DND-41 (cell line): ENCODE results near the gene ITIH6.
"Not testable (repeated sequence)": the region's sequence is repeated elsewhere in the genome, so short reads cannot be mapped to it uniquely, and the experiment has no call there.

ENCODE experiments used
- ATAC-seq: fragments of 200-7000 bp; cut with Tn5 transposase; 3 replicates; pipeline ENCODE4 v1.9.1; 2021; ENCODE audit warnings: low read depth; ENCODE audit not compliant: insufficient read depth
- DNase-seq: peaks from one replicate; pipeline ENCODE4 v3.0.0-alpha.2; 2020
- H2AFZ ChIP-seq: 2 replicates; pipeline ENCODE4 v1.6.0; 2012; ENCODE audit warnings: low read depth, low read length
- H3K27ac ChIP-seq: 2 replicates; pipeline ENCODE4 v1.5.1; 2012; ENCODE audit warnings: low read length, inconsistent platforms
- H3K27me3 ChIP-seq: fragments of 200-600 bp; sonication (generic); 2 replicates; pipeline ENCODE4 v1.6.0; 2012; ENCODE audit warnings: low read length, mild to moderate bottlenecking, inconsistent platforms; ENCODE audit not compliant: insufficient read depth, poor library complexity
- H3K36me3 ChIP-seq: 2 replicates; pipeline ENCODE4 v1.5.1; 2012; ENCODE audit warnings: low read length, inconsistent platforms; ENCODE audit not compliant: insufficient read depth
- H3K4me1 ChIP-seq: 2 replicates; pipeline ENCODE4 v1.5.1; 2012; ENCODE audit warnings: mild to moderate bottlenecking, low read length; ENCODE audit not compliant: insufficient read depth
- H3K4me2 ChIP-seq: 2 replicates; pipeline ENCODE4 v1.6.0; 2012; ENCODE audit warnings: mild to moderate bottlenecking, moderate library complexity, low read length, inconsistent platforms; ENCODE audit not compliant: insufficient read depth
- H3K4me3 ChIP-seq, 2 experiments: fragments of 200-600 bp in 1 of 2; shearing (Covaris generic) in 1 of 2; 2 replicates each; pipeline ENCODE4 v1.5.1; 2012 to 2016; ENCODE audit warnings: inconsistent platforms in 2 of 2, low read length in 2 of 2, mild to moderate bottlenecking in 2 of 2, low read depth in 1 of 2, moderate library complexity in 1 of 2
- H3K79me2 ChIP-seq: 2 replicates; pipeline ENCODE4 v1.6.0; 2012; ENCODE audit warnings: low read length, inconsistent platforms; ENCODE audit not compliant: insufficient read depth
- H3K9ac ChIP-seq: 2 replicates; pipeline ENCODE4 v1.6.0; 2012; ENCODE audit warnings: low read depth, mild to moderate bottlenecking, inconsistent platforms, low read length, moderate library complexity
- H3K9me3 ChIP-seq: 2 replicates; pipeline ENCODE4 v1.5.1; 2012; ENCODE audit warnings: low read length, moderate library complexity, mild to moderate bottlenecking, inconsistent platforms; ENCODE audit not compliant: insufficient read depth, severe bottlenecking
- H4K20me1 ChIP-seq: 2 replicates; pipeline ENCODE4 v1.6.0; 2012; ENCODE audit warnings: low read length; ENCODE audit not compliant: insufficient read depth
- EZH2 ChIP-seq: IDR thresholded peaks from 3 replicates; pipeline ENCODE4 v1.6.1; 2012; ENCODE audit warnings: borderline replicate concordance, low read depth, mild to moderate bottlenecking, moderate library complexity, low read length, inconsistent platforms; ENCODE audit not compliant: severe bottlenecking
- TF ChIP-seq, protein P1 (sequence below): IDR thresholded peaks from 2 replicates; pipeline ENCODE4 v1.5.1; 2012; ENCODE audit warnings: borderline replicate concordance, low read length, moderate library complexity, mild to moderate bottlenecking; ENCODE audit not compliant: poor library complexity, severe bottlenecking; ENCODE audit errors: extremely low read depth

ITIH6 gene, protein sequence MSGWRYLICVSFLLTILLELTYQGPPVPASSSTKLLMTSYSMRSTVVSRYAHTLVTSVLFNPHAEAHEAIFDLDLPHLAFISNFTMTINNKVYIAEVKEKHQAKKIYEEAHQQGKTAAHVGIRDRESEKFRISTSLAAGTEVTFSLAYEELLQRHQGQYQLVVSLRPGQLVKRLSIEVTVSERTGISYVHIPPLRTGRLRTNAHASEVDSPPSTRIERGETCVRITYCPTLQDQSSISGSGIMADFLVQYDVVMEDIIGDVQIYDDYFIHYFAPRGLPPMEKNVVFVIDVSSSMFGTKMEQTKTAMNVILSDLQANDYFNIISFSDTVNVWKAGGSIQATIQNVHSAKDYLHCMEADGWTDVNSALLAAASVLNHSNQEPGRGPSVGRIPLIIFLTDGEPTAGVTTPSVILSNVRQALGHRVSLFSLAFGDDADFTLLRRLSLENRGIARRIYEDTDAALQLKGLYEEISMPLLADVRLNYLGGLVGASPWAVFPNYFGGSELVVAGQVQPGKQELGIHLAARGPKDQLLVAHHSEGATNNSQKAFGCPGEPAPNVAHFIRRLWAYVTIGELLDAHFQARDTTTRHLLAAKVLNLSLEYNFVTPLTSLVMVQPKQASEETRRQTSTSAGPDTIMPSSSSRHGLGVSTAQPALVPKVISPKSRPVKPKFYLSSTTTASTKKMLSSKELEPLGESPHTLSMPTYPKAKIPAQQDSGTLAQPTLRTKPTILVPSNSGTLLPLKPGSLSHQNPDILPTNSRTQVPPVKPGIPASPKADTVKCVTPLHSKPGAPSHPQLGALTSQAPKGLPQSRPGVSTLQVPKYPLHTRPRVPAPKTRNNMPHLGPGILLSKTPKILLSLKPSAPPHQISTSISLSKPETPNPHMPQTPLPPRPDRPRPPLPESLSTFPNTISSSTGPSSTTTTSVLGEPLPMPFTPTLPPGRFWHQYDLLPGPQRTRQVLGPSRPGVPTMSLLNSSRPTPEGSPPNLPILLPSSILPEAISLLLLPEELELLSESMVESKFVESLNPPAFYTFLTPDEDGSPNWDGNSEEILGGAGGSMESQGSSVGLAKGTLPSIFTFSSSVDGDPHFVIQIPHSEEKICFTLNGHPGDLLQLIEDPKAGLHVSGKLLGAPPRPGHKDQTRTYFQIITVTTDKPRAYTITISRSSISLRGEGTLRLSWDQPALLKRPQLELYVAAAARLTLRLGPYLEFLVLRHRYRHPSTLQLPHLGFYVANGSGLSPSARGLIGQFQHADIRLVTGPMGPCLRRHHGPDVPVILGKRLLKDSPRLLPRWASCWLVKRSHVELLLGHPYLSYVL

DNA sequence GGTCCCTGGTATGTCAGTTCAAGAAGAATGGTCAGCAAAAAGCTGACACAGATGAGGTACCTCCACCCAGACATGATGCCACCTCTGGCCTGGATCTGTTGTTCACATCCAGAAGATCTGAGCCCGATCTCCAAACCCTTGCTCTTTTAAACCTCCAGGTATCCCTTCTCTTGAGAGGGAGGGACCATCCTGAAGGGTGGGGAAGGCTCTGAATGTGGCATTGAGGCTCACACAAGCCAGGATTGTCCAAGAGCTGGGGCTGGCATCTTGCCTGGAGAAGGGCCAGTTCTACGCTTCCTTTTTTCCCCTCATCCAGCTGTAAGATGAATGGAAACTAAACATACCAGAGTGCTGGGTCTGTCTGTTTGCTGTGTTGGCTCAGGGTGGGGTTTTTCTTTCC, at the start of gene ITIH6:
ITIH6 (minus strand) TSS at position 119 of the 400 bp plus-strand sequence; CDS start at position 74, 45 bp downstream.
- no peaks in the 10 kb centered on the region for H4K20me1 ChIP-seq
- H3K79me2 ChIP-seq: no peaks in the 10 kb centered on the region
- H3K4me3 ChIP-seq: no peak within 1 kb of the TSS
- no peaks in the 10 kb centered on the region for H3K27me3 ChIP-seq
- H3K27ac ChIP-seq: no peak within 1 kb of the TSS
- H2AFZ ChIP-seq: no peak within 1 kb of the TSS
- no peak within 1 kb of the TSS for H3K9ac ChIP-seq
- H3K9me3 ChIP-seq: no peaks in the 10 kb centered on the region
- H3K4me1 ChIP-seq: no peaks in the 10 kb centered on the region
- no peaks in the 10 kb centered on the region for H3K36me3 ChIP-seq
- H3K4me2 ChIP-seq: no peak within 1 kb of the TSS
- no peak for TF ChIP-seq EZH2
- TF ChIP-seq, protein P1, sequence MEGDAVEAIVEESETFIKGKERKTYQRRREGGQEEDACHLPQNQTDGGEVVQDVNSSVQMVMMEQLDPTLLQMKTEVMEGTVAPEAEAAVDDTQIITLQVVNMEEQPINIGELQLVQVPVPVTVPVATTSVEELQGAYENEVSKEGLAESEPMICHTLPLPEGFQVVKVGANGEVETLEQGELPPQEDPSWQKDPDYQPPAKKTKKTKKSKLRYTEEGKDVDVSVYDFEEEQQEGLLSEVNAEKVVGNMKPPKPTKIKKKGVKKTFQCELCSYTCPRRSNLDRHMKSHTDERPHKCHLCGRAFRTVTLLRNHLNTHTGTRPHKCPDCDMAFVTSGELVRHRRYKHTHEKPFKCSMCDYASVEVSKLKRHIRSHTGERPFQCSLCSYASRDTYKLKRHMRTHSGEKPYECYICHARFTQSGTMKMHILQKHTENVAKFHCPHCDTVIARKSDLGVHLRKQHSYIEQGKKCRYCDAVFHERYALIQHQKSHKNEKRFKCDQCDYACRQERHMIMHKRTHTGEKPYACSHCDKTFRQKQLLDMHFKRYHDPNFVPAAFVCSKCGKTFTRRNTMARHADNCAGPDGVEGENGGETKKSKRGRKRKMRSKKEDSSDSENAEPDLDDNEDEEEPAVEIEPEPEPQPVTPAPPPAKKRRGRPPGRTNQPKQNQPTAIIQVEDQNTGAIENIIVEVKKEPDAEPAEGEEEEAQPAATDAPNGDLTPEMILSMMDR: no peak
- DNase-seq (no peak), ATAC-seq (no peak)

DNA sequence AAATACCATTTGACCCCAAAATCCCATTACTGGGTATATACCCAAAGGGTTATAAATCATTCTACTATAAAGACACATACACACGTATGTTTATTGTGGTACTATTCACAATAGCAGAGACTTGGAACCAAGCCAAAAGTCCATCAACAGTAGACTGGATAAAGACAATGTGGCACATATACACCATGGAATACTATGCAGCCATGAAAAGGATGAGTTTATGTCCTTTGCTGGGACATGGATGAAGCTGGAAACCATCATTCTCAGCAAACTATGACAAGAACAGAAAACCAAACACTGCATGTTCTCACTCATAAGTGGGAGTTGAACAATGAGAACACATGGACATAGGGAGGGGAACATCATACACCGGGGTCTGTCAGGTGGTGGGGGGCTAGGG, 49.6 kb upstream of the ITIH6 start:
- H3K4me3 ChIP-seq, H2AFZ ChIP-seq, H3K79me2 ChIP-seq, H3K9me3 ChIP-seq, H3K27me3 ChIP-seq, H3K9ac ChIP-seq, H4K20me1 ChIP-seq, H3K4me1 ChIP-seq, H3K4me2 ChIP-seq, ATAC-seq, H3K36me3 ChIP-seq, H3K27ac ChIP-seq, DNase-seq: not testable (repeated sequence)

DNA sequence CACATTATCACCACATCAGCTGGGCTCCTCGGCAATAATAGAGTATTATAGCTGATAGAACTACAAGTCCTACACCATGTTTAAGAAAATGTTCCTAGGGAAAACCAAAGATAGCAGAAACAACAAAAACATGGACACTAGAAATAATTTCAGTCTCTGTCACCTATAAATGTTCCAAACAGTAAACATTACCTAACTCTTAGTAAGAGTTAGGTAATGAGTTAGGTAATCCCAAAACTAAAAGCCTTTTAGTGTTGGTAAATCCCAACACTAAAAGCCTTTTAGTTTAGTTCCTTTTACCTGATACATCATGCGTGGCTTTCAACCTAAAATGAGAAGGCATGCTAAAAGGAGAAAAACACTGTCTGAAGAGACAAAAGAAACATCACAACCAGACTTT, 45.0 kb upstream of the ITIH6 start:
- ATAC-seq (no peak), DNase-seq (no peak)
- no peaks in the 10 kb centered on the region for H3K4me1 ChIP-seq
- no peak overlapping the region for H3K4me3 ChIP-seq
- H3K36me3 ChIP-seq: no peaks in the 10 kb centered on the region
- no peaks in the 10 kb centered on the region for H4K20me1 ChIP-seq
- no peak overlapping the region for H2AFZ ChIP-seq
- no peaks in the 10 kb centered on the region for H3K27me3 ChIP-seq
- H3K9me3 ChIP-seq: no peaks in the 10 kb centered on the region
- H3K4me2 ChIP-seq: no peak overlapping the region
- no peak overlapping the region for H3K27ac ChIP-seq
- H3K9ac ChIP-seq: no peak overlapping the region
- H3K79me2 ChIP-seq: no peaks in the 10 kb centered on the region
- no peak for TF ChIP-seq EZH2
- TF ChIP-seq, protein P1: no peak
